ENCODE measurements around the gene VPS25. TPM values are rescaled to one million over a fixed set of nuclear protein-coding genes. Genes with fewer than 3 reads are reported as not detected.

The VPS25 gene
- total RNA-seq, 1 experiment from 2014 or later: 103 TPM

GRCh38 chr17:42792545-42792944 lies 19.3 kb downstream of the VPS25 start:
- Mint-ChIP-seq H3K36me3 (ENCODE audit: insufficient read depth, unreplicated experiment) (no peaks in the 10 kb centered on the region), H3K9me3 (ENCODE audit: unreplicated experiment) (peaks cover 10% of the 10 kb centered on the region), H3K27me3 (ENCODE audit: insufficient read depth, unreplicated experiment) (no peaks in the 10 kb centered on the region), H3K4me3 (ENCODE audit: unreplicated experiment) (no peak overlapping the region), H3K27ac (ENCODE audit: unreplicated experiment) (no peak overlapping the region), H3K4me1 (ENCODE audit: low read depth, unreplicated experiment) (no peaks in the 10 kb centered on the region)
- peaks cover 6% of the 10 kb centered on the region for H3K4me1 ChIP-seq
- no peak overlapping the region for H3K4me3 ChIP-seq (ENCODE audit: low read depth, low read length)
- no peaks in the 10 kb centered on the region for H3K27me3 ChIP-seq (replicated peaks; ENCODE audit: control insufficient read depth, insufficient read depth, low read length)
- peaks cover 1% of the 10 kb centered on the region; the same call in 1 of the 2 replicates for H3K36me3 ChIP-seq (ENCODE audit: control insufficient read depth, insufficient read depth, low read length)
- CTCF ChIA-PET: no interaction called here
- no TSS peak for BruUV-seq (replicated peaks)
- TF ChIP-seq CTCF (IDR thresholded peaks at IDR 0.05; ENCODE audit: insufficient read depth in 1 of 2, low read depth in 1 of 2, low read length in 1 of 2, severe bottlenecking in 1 of 2, unreplicated experiment in 1 of 2): no peak
- no peak for DNase-seq
- no peaks in the 10 kb centered on the region for H3K9me3 ChIP-seq
- POLR2A ChIA-PET: no interaction called here
- intact Hi-C loops (cut with micrococcal nuclease; ENCODE audit: unreplicated experiment): no loop called here

GRCh38 chr17:42795061-42795460 lies 21.8 kb downstream of the VPS25 start:
- no peak overlapping the region for H3K4me3 Mint-ChIP-seq (ENCODE audit: unreplicated experiment)
- CTCF ChIA-PET: no interaction called here
- intact Hi-C loops (cut with micrococcal nuclease; ENCODE audit: unreplicated experiment): no loop called here
- H3K36me3 Mint-ChIP-seq (ENCODE audit: insufficient read depth, unreplicated experiment): peaks cover 6% of the 10 kb centered on the region
- no peak for DNase-seq
- H3K9me3 Mint-ChIP-seq (ENCODE audit: unreplicated experiment): peaks cover 5% of the 10 kb centered on the region
- no peaks in the 10 kb centered on the region for H3K27me3 ChIP-seq (replicated peaks; ENCODE audit: control insufficient read depth, insufficient read depth, low read length)
- peaks cover 10% of the 10 kb centered on the region for H3K4me1 ChIP-seq
- POLR2A ChIA-PET: no interaction called here
- TF ChIP-seq CTCF (IDR thresholded peaks at IDR 0.05; ENCODE audit: insufficient read depth in 1 of 2, low read depth in 1 of 2, low read length in 1 of 2, severe bottlenecking in 1 of 2, unreplicated experiment in 1 of 2): no peak
- no peak overlapping the region for H3K27ac Mint-ChIP-seq (ENCODE audit: unreplicated experiment)
- BruUV-seq (replicated peaks): no TSS peak
- peaks cover 1% of the 10 kb centered on the region; the same call in 1 of the 2 replicates for H3K36me3 ChIP-seq (ENCODE audit: control insufficient read depth, insufficient read depth, low read length)
- H3K4me3 ChIP-seq (ENCODE audit: low read depth, low read length): no peak overlapping the region
- no peaks in the 10 kb centered on the region for H3K9me3 ChIP-seq
- peaks cover 8% of the 10 kb centered on the region for H3K4me1 Mint-ChIP-seq (ENCODE audit: low read depth, unreplicated experiment)
- H3K27me3 Mint-ChIP-seq (ENCODE audit: insufficient read depth, unreplicated experiment): no peaks in the 10 kb centered on the region

- ChIA-PET CTCF (interaction anchor here (0.8 kb wide), 1 partner anchor 29 kb away, joined by 3 read pairs; the partner anchor contains the start of gene BECN1), POLR2A (no interaction called here)
- H3K27me3 Mint-ChIP-seq (ENCODE audit: insufficient read depth, unreplicated experiment): no peaks in the 10 kb centered on the region
- DNase-seq: no peak
- peaks cover under 1% of the 10 kb centered on the region for H3K9me3 Mint-ChIP-seq (ENCODE audit: unreplicated experiment)
- H3K4me3 ChIP-seq (ENCODE audit: low read depth, low read length): no peak overlapping the region
- peaks cover 8% of the 10 kb centered on the region for H3K4me1 Mint-ChIP-seq (ENCODE audit: low read depth, unreplicated experiment)
- no peak overlapping the region for H3K4me3 Mint-ChIP-seq (ENCODE audit: unreplicated experiment)
- H3K9me3 ChIP-seq: no peaks in the 10 kb centered on the region
- H3K27me3 ChIP-seq (replicated peaks; ENCODE audit: control insufficient read depth, insufficient read depth, low read length): no peaks in the 10 kb centered on the region
- H3K4me1 ChIP-seq: peaks cover 10% of the 10 kb centered on the region
- TF ChIP-seq CTCF (IDR thresholded peaks at IDR 0.05; ENCODE audit: insufficient read depth in 1 of 2, low read depth in 1 of 2, low read length in 1 of 2, severe bottlenecking in 1 of 2, unreplicated experiment in 1 of 2): no peak
- peaks cover 6% of the 10 kb centered on the region for H3K36me3 Mint-ChIP-seq (ENCODE audit: insufficient read depth, unreplicated experiment)
- peaks cover 1% of the 10 kb centered on the region; the same call in 1 of the 2 replicates for H3K36me3 ChIP-seq (ENCODE audit: control insufficient read depth, insufficient read depth, low read length)
- BruUV-seq (replicated peaks): no TSS peak
- intact Hi-C loops (cut with micrococcal nuclease; ENCODE audit: unreplicated experiment): no loop called here
- no peak overlapping the region for H3K27ac Mint-ChIP-seq (ENCODE audit: unreplicated experiment)
These were observed 22.2 kb downstream of the VPS25 start for GRCh38 chr17:42795465-42795864.

Measured in Caco-2 (cell line).